Astrocyte (in vitro differentiated cells and primary cell): ENCODE results near the gene SMIM12. TPM values are rescaled to one million over a fixed set of nuclear protein-coding genes. Genes with fewer than 3 reads are reported as not detected.

Experiments
- DNase-seq: peaks from one replicate; pipeline ENCODE4 v3.0.0-alpha.2; 2010; ENCODE audit warnings: low read depth
- FAIRE-seq: peaks from 2 replicates; lab custom pipeline; 2011; peaks lifted over from hg19 to GRCh38; lab: Jason Lieb, UNC
- H2AFZ ChIP-seq: 2 replicates; pipeline ENCODE4 v1.6.0; 2012; ENCODE audit warnings: low read depth, low read length, inconsistent platforms
- H3K27ac ChIP-seq: 2 replicates; pipeline ENCODE4 v1.5.1; 2011; ENCODE audit warnings: low read depth, low read length, inconsistent platforms
- H3K27me3 ChIP-seq: 2 replicates; pipeline ENCODE4 v1.6.0; 2011; ENCODE audit warnings: low read length, inconsistent platforms; ENCODE audit not compliant: insufficient read depth
- H3K36me3 ChIP-seq: 2 replicates; pipeline ENCODE4 v1.5.1; 2011; ENCODE audit warnings: low read length, inconsistent platforms; ENCODE audit not compliant: insufficient read depth
- H3K4me1 ChIP-seq: 2 replicates; pipeline ENCODE4 v1.5.1; 2011; ENCODE audit warnings: low read length, inconsistent platforms; ENCODE audit not compliant: insufficient read depth
- H3K4me2 ChIP-seq: 2 replicates; pipeline ENCODE4 v1.6.0; 2012; ENCODE audit warnings: low read length, inconsistent platforms
- H3K4me3 ChIP-seq: 2 replicates; pipeline ENCODE4 v1.5.1; 2011; ENCODE audit warnings: low read depth, mild to moderate bottlenecking, low read length, inconsistent platforms; ENCODE audit not compliant: insufficient read depth
- H3K79me2 ChIP-seq: 2 replicates; pipeline ENCODE4 v1.6.0; 2012; ENCODE audit warnings: mild to moderate bottlenecking, low read length, inconsistent platforms; ENCODE audit not compliant: insufficient read depth
- H3K9ac ChIP-seq: 2 replicates; pipeline ENCODE4 v1.6.0; 2012; ENCODE audit warnings: mild to moderate bottlenecking, low read length, inconsistent platforms
- H3K9me3 ChIP-seq: 2 replicates; pipeline ENCODE4 v1.5.1; 2012; ENCODE audit warnings: low read depth, mild to moderate bottlenecking, low read length, inconsistent platforms; ENCODE audit not compliant: insufficient read depth
- H4K20me1 ChIP-seq: 2 replicates; pipeline ENCODE4 v1.6.0; 2012; ENCODE audit warnings: low read length, inconsistent platforms; ENCODE audit not compliant: insufficient read depth
- H3K27ac Mint-ChIP-seq: one replicate; pipeline ENCODE4 v1.8.0; 2021; ENCODE audit warnings: mild to moderate bottlenecking, mixed read lengths; ENCODE audit not compliant: unreplicated experiment
- H3K27me3 Mint-ChIP-seq: one replicate; pipeline ENCODE4 v1.8.0; 2021; ENCODE audit warnings: low read depth, mixed read lengths; ENCODE audit not compliant: unreplicated experiment
- H3K36me3 Mint-ChIP-seq: one replicate; pipeline ENCODE4 v1.8.0; 2021; ENCODE audit warnings: low read depth, mixed read lengths; ENCODE audit not compliant: unreplicated experiment
- H3K4me1 Mint-ChIP-seq: one replicate; pipeline ENCODE4 v1.8.0; 2021; ENCODE audit warnings: low read depth, mixed read lengths; ENCODE audit not compliant: unreplicated experiment
- H3K4me3 Mint-ChIP-seq: one replicate; pipeline ENCODE4 v1.8.0; 2021; ENCODE audit warnings: mild to moderate bottlenecking, moderate library complexity, mixed read lengths; ENCODE audit not compliant: unreplicated experiment
- H3K9me3 Mint-ChIP-seq: one replicate; pipeline ENCODE4 v1.8.0; 2021; ENCODE audit warnings: mild to moderate bottlenecking, mixed read lengths; ENCODE audit not compliant: unreplicated experiment
- CTCF ChIP-seq: IDR thresholded peaks from 2 replicates; pipeline ENCODE4 v1.5.1; 2011; ENCODE audit warnings: low read depth, mild to moderate bottlenecking, inconsistent platforms, low read length, moderate library complexity; ENCODE audit not compliant: insufficient read depth
- EZH2 ChIP-seq: IDR thresholded peaks from 2 replicates; pipeline ENCODE4 v1.6.1; 2012; ENCODE audit warnings: mild to moderate bottlenecking, low read length, inconsistent platforms; ENCODE audit not compliant: insufficient read depth
- total RNA-seq: library from RNA; stranded (reverse); gene quantifications from 2 replicates; pipeline ENCODE4 v1.2.1, GENCODE V29; 2021

The SMIM12 gene
- total RNA-seq, 1 donor from 2014 or later, result 43.6 TPM

- H3K4me2 ChIP-seq, result no peak overlapping the region
- no peak for FAIRE-seq
- H3K4me1 ChIP-seq, result no peaks in the 10 kb centered on the region
- H3K9me3 Mint-ChIP-seq, result no peaks in the 10 kb centered on the region
- no peak overlapping the region for H3K4me3 Mint-ChIP-seq
- peaks cover 45% of the 10 kb centered on the region for H3K27me3 Mint-ChIP-seq
- H3K9me3 ChIP-seq, result no peaks in the 10 kb centered on the region
- H3K36me3 Mint-ChIP-seq, result peaks cover 6% of the 10 kb centered on the region
- DNase-seq, result no peak
- H3K9ac ChIP-seq, result no peak overlapping the region
- H3K27ac ChIP-seq, result no peak overlapping the region
- no peak for TF ChIP-seq CTCF
- TF ChIP-seq EZH2, result no peak
- H3K36me3 ChIP-seq, result no peaks in the 10 kb centered on the region
- H3K79me2 ChIP-seq, result no peaks in the 10 kb centered on the region
- no peak overlapping the region for H2AFZ ChIP-seq
- no peaks in the 10 kb centered on the region for H4K20me1 ChIP-seq
- peaks cover 3% of the 10 kb centered on the region for H3K4me1 Mint-ChIP-seq
- H3K27ac Mint-ChIP-seq, result no peak overlapping the region
- no peak overlapping the region for H3K4me3 ChIP-seq
- H3K27me3 ChIP-seq, result peaks cover 6% of the 10 kb centered on the region
Observed at GRCh38 chr1:34900775-34901502, 41.4 kb upstream of the SMIM12 start.

- H3K9me3 Mint-ChIP-seq, result no peaks in the 10 kb centered on the region
- no peak overlapping the region for H3K9ac ChIP-seq
- peaks cover 3% of the 10 kb centered on the region for H3K4me1 Mint-ChIP-seq
- H3K36me3 ChIP-seq, result no peaks in the 10 kb centered on the region
- no peaks in the 10 kb centered on the region for H3K79me2 ChIP-seq
- FAIRE-seq (no peak), DNase-seq (no peak)
- no peak overlapping the region for H3K4me3 Mint-ChIP-seq
- no peak overlapping the region for H2AFZ ChIP-seq
- no peak overlapping the region for H3K27ac Mint-ChIP-seq
- H3K4me1 ChIP-seq, result no peaks in the 10 kb centered on the region
- H3K9me3 ChIP-seq, result no peaks in the 10 kb centered on the region
- peaks cover 6% of the 10 kb centered on the region for H3K36me3 Mint-ChIP-seq
- no peak overlapping the region for H3K27ac ChIP-seq
- H4K20me1 ChIP-seq, result no peaks in the 10 kb centered on the region
- no peak for TF ChIP-seq CTCF
- TF ChIP-seq EZH2, result no peak
- no peak overlapping the region for H3K4me3 ChIP-seq
- H3K27me3 Mint-ChIP-seq, result peaks cover 45% of the 10 kb centered on the region
- H3K4me2 ChIP-seq, result no peak overlapping the region
- H3K27me3 ChIP-seq, result peaks cover 6% of the 10 kb centered on the region
Observed at GRCh38 chr1:34899906-34900305, 40.4 kb upstream of the SMIM12 start.

GRCh38 chr1:34899471-34899870 lies 39.9 kb upstream of the SMIM12 start:
- Histone ChIP-seq H3K27ac (no peak overlapping the region), H3K36me3 (no peaks in the 10 kb centered on the region), H2AFZ (no peak overlapping the region), H4K20me1 (no peaks in the 10 kb centered on the region), H3K27me3 (peaks cover 6% of the 10 kb centered on the region), H3K4me3 (no peak overlapping the region), H3K9ac (no peak overlapping the region), H3K79me2 (no peaks in the 10 kb centered on the region), H3K4me1 (no peaks in the 10 kb centered on the region), H3K9me3 (no peaks in the 10 kb centered on the region), H3K4me2 (no peak overlapping the region)
- H3K27ac Mint-ChIP-seq, result no peak overlapping the region
- H3K9me3 Mint-ChIP-seq, result no peaks in the 10 kb centered on the region
- H3K27me3 Mint-ChIP-seq, result peaks cover 45% of the 10 kb centered on the region
- peaks cover 3% of the 10 kb centered on the region for H3K4me1 Mint-ChIP-seq
- no peak for FAIRE-seq
- H3K4me3 Mint-ChIP-seq, result no peak overlapping the region
- peaks cover 6% of the 10 kb centered on the region for H3K36me3 Mint-ChIP-seq
- DNase-seq, result no peak
- no peak for TF ChIP-seq CTCF
- TF ChIP-seq EZH2, result no peak
